Cerebellar cortex (tissue), 1 donor: ENCODE measurements around the gene NBPF4.
A peak's percentile ranks its signal among the peaks of the same experiment; 100 is the strongest.
"Not testable (repeated sequence)": the region's sequence is repeated elsewhere in the genome, so short reads cannot be mapped to it uniquely, and the experiment has no call there.

Experiments
- DNase-seq: peaks from one replicate; pipeline ENCODE4 v3.0.0-alpha.2; 2015; ENCODE audit warnings: low spot score

The NBPF4 gene, protein sequence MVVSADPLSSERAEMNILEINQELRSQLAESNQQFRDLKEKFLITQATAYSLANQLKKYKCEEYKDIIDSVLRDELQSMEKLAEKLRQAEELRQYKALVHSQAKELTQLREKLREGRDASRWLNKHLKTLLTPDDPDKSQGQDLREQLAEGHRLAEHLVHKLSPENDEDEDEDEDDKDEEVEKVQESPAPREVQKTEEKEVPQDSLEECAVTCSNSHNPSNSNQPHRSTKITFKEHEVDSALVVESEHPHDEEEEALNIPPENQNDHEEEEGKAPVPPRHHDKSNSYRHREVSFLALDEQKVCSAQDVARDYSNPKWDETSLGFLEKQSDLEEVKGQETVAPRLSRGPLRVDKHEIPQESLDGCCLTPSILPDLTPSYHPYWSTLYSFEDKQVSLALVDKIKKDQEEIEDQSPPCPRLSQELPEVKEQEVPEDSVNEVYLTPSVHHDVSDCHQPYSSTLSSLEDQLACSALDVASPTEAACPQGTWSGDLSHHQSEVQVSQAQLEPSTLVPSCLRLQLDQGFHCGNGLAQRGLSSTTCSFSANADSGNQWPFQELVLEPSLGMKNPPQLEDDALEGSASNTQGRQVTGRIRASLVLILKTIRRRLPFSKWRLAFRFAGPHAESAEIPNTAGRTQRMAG

DNA sequence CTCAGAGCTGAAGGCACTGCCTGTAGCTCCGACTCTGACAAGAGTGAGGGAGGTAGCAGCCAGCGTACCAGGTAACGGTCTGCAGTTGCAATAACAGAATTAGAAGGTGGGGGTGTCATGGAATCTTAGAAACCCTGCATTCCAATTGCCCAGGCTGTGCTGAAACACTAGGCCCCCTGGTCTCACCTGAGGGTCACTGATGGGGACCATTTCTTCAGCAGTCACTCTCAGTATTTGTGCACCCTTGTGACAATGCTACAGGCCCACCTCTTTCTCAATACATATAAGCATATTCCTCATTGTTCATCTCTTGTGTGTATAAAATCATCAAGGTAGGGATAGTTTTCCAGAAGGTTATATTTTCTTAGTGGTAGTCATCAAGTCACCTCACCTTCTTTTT, at the start of gene NBPF4:
NBPF4 (minus strand) TSS at position 101 of the 400 bp plus-strand sequence. CDS start 315 bp downstream, outside the sequence.
- DNase-seq = not testable (repeated sequence)

DNA sequence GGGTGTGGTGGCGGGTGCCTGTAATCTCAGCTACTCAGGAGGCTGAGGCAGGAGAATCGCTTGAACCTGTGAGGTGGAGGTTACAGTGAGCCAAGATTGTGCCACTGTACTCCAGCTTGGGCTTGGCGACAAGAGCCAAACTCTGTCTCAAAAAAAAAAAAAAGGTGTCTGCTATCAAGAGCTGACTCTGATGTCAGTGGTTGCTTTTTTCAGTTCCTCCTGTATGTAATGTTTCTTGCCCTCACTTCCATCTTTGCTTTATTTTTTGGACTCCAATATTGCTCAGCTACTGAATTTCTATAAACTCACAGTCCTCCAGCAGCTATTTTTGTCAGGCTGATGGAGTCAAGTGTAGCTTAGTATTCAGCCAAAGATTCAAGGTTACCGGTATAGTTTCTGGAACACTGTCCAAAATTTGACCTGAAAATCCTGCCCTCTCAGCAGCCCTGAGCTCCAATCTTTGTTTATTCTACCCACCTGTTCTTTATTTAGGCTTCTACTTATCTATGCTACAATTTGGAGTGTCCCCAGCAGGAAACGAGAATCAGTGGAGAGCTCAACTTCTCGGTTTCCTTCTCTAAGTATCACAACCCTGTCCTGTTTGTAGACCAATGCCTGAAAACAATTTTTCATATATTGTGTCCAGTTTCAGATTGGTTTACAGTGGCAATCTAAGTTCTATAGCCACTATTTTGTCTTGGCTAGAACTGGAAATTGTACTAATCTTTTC, 38.8 kb upstream of the NBPF4 start:
- DNase-seq = not testable (repeated sequence)

DNA sequence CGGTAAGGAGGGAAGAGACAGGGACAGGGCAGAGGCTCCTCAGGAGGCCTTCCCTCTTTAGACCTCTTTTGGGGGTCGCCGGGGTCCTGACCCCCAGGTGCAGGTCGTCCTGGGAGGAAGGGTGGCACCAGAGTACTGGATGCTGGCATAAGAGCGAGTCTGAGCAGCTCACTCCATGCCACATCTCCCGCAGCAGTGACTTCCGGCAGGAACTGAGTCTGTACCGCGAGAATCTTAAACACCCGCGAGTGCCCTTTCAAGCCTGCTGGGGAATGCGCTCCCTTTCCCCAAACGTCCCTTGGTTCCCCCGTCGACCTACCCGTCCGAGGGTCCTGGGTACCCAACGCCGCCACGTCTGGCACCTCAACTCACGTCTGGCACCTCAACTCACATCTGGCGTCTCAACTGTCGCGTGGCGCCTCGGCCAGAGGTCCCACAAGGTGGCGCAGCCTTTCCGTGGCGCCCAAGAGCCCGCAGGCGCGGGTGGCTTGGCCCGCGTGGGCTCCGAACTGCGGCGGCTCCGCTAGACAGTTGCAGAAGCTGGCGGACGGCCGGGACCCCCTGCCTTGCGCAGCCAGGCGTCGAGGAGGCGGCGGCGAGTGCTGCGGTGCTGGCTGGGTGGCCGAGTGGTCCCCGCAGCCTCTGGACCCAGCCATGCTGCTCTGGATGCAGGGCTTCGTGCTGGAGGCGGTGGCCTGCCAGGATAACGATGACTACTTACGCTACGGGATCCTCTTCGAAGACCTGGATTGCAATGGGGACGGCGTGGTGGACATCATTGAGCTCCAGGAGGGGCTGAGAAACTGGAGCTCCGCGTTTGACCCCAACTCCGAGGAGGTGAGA, 28.8 kb upstream of the NBPF4 start:
- DNase-seq = not testable (repeated sequence)

DNA sequence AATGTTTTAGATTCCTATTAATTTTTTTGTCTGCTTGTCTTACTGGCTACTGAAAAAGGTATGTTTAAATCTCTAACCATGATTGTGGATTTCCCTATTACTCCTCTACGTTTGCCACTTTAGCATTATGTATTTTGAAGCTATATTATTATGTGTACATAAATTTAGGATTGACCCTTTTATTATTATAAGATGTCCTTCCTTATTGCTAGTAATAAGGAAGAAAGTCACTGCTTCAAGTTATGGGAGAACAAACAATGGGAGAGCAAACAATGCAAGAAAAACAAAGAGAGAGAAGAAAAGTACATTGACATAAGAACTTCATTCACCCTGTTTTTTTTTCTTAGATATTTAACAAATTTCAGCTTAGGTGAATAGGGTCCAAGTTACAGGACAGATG, 23.2 kb upstream of the NBPF4 start:
- DNase-seq = not testable (repeated sequence)

DNA sequence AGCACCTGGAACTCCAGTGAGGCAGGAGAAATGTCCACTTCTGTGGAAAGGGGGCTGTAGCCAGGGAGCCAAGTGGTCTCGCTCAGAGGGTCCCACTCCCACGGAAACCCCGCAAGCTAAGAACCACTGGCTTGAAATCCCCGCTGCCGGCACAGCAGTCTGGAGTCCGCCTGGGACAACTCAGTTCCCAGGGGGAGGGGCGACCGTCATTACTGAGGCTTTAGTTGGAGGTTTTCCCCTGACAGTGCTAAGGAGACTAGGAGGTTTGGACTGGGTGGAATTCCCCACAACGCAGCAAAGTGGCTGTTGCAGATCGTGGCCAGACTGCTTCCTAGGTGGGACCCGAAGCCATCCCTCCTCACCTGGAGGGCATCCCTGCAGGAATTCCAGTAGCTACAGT, 18.1 kb upstream of the NBPF4 start:
- not testable (repeated sequence) for DNase-seq

DNA sequence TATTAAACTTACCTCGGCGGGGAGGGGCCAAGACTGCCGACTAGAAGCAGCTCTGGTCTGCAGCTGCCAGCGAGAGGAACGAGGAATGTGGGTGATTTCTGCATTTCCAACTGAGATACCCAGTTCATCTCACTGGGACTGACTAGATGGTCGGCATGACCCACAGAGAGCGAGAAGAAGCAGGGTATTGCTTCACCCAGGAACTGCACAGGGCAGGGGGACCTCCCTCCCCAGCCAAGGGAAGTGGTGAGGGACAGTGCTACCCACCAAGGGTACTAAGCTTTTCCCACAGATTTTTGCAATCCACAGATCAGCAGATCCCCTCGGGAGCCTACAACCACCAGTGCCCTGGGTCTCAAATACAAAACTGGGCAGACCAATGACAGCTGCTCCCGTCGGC, 17.6 kb upstream of the NBPF4 start:
- not testable (repeated sequence) for DNase-seq

DNA sequence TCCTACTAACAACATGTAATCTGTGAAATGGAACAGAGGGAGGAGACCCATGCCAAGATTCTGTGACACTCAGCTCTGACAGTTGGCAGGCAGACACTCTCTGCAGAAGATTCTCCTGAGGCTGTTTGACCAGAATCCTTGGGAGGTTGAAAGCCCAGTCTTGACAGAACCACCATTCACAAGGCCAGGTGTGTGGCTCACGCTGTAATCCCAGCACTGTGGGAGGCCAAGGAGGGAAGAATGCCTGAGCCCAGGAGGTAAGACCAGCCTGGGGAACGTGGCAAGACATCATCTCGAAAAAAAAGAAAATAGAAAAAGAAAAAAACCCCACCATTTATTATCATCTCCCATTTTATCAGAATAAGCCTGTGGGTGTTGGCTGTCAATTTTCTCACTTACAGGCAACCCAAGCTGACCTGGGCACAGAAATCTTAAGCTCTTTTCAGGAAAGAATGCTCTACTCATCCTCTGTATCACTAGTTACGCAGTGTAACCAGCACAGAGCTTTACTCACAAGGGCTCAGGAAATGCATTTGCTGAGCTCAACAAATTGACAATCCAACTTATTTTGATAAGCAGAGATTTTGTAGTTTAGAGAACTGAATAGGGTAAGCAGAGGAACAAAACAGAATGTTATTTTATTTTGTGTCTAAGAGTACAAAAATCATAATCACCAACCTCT, 16.8 kb upstream of the NBPF4 start:
- not testable (repeated sequence) for DNase-seq

DNA sequence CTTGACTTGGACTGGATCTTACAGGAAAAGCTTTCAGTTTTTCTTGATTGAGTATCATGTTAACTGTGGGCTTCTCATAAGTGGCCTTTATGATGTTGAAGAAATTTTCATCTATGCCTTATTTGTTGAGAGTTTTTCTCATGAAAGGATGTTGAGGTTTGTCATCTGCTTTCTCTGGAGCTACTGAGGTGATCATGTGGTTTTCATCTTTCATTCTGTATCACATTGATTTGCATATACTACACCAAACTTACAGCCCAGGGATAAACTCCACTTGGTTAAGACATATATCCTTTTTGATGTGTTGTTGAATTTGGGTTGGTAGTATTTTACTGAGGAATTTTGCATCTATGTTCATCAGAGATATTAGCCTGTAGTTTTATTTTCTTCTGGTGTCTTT, 11.6 kb upstream of the NBPF4 start:
- not testable (repeated sequence) for DNase-seq

DNA sequence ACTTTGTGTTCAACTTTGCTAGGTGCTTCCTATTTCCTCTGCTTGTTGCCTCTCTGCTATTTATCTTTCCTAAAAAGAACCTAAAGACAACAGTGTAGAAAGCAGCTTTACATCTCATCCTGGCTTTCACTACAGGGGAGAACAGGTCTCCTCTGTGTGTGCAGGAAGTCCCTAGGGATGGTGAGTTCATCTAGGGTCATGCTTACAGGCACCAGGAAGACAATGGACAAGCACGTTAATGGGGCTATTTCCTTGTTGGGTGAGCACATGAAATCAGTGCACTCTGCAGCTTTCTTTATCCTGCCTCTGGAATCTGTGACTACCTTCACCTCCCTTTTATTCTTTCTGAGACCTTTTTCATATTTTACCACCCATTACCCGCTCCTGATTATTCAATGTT, 4.5 kb downstream of the NBPF4 start:
- not testable (repeated sequence) for DNase-seq

DNA sequence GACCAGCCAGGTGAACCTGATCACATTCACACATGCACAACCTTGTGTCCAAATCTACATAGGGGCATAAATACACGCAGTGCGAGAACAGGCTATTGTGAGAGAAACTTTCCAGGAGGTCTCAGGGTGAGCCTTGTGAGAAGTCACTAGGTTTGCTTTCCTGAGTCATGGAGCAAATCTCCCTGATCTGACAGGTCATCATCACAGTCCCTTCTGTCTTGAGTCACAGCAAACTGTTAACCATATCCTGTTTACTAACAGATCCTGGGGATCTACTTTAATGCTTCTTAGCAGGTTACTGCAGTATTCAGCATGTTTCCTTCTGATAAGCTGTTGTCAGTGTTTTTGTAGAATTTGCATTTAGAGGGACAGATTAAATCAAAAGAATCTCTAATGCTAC, 8.6 kb downstream of the NBPF4 start:
- DNase-seq = not testable (repeated sequence)

DNA sequence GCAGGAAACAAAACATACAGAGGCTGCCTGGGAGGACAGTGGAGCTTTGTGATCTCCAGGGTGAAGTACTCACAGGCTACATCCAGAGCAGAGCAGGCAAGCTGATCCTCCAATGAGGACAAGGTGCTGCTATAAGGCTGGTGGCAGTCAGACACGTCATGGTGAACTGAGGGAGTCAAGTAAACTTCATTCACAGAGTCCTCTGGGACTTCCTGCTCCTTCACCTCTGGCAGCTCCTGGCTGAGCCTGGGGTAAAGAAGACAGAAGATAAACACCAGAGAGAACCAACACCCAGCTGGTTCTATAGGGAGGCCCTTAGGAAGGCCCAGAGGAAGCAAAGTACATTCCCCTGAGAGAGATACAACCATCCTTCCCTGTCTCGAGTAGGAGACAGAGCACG, 11.7 kb downstream of the NBPF4 start:
- not testable (repeated sequence) for DNase-seq

DNA sequence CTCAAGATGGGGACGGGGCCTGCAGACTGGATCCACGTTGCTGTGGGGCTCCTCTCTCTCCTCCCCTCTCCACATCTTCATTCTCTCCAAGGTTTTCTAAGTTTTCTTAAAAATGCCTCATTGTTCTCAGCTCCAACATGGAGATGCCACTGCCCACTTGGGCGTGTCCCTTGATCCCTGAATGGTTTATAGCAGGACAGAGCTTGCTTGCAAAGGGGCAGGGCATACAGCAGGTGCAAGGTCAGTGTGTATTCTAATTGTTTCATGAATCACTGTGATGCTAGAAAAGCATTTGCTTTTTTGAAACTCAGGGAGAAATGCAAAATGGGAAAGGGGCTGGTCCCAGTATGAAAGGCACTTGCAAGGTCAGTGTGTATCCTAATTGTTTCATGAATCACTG, 13.9 kb downstream of the NBPF4 start:
- not testable (repeated sequence) for DNase-seq

DNA sequence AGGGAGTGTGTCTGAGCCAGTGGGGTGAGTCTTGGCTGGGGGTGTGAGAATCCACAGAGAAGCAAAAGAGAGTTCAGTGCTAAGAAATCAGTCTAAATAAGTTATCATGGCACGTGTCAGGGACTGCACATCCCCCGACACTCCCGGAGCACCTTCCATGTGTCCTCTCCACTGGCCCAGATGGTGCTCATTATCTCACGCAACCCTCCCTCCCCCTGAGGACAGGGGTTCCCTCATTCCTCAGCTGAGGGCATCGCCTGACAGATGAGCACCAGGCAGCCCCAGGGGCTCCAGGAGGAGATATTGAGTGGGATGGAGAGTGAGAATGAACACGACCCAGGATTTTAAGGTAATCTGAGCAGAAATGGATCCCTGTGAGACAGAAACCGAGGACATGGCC, 16.1 kb downstream of the NBPF4 start:
- not testable (repeated sequence) for DNase-seq

DNA sequence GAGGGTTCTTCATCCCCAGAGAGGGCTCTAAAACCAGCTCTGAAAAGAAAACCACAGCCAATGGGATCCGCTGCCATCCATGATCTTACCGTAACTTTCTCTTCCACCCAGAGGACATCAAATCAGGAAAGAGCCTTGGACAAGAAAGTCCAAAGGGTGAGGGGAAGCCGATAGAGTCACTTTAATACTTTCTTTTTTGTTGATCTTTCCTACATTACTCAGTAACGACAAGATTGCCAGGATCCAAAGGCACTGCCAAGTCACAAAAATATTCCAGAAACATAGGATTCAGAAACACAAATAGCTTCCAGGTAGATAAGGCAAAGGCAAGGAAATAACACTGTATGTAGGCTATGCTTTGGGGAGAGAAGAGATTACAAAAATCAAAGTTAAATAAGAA, 17.0 kb downstream of the NBPF4 start:
- not testable (repeated sequence) for DNase-seq

DNA sequence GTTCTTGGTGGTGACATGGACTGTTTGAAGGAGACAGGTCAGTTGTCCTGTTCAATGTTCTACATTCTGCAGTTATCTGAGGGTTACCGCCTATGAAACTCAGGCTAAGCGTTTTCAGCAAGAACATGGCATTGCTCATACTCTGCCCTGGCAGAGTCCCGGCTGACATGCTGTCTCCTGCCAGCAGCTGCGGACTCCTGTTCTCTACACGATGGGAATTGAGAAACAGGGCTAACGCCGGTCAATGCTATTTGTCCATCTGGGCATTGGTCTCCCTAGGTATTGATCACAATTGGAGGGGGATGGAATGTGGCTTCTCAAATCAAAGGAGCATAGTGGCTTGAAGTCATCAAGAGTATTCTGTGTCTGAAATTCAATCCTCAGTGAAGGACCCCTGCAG, 20.6 kb downstream of the NBPF4 start:
- DNase-seq = not testable (repeated sequence)

DNA sequence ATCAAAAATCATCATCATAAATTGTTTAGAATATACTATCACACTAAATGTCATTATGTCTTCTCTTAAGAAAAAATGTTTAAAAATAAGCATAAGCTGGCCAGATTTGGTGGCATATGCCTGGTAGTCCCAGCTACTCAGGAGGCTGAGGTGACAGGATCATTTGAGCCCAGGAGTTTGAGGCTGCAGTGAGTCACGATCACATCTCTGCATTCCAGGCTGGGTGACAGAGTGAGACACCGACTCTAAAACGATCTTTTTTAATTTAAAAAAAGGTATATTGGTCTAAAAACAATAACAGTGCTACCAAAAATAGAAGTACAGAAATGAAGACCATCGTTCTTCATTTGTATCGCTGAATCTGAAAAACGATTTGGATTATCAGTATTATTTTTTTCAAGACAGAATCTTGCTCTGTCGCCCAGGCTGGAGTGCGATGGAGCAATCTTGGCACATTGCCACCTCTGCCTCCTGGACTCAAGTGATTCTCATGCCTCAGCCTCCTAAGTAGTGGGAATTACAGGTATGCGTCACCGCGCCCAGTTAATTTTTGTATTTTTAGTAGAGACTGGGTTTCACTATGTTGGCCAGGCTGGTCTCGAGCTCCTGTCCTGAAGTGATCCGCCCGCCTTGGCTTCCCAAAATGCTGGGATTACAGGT, 26.2 kb downstream of the NBPF4 start:
- DNase-seq = not testable (repeated sequence)

DNA sequence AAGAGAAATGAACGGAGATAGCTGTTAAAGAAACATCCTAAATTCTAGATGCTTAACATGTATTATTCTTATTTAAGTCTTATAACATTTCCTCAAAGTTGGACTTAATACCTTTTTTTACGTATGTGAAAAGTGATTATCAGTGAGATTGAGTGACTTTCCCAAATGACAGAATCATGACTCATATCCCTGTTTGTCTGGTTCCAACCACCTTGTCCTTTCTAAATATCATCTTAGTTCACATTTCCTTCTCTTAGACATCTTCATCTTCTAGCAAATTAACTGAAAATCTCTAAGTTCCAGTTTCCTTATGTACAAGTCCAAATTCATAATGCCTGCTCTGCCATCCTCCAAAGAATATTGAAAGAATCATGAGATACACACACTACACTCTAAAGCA, 26.9 kb downstream of the NBPF4 start:
- DNase-seq = not testable (repeated sequence)

DNA sequence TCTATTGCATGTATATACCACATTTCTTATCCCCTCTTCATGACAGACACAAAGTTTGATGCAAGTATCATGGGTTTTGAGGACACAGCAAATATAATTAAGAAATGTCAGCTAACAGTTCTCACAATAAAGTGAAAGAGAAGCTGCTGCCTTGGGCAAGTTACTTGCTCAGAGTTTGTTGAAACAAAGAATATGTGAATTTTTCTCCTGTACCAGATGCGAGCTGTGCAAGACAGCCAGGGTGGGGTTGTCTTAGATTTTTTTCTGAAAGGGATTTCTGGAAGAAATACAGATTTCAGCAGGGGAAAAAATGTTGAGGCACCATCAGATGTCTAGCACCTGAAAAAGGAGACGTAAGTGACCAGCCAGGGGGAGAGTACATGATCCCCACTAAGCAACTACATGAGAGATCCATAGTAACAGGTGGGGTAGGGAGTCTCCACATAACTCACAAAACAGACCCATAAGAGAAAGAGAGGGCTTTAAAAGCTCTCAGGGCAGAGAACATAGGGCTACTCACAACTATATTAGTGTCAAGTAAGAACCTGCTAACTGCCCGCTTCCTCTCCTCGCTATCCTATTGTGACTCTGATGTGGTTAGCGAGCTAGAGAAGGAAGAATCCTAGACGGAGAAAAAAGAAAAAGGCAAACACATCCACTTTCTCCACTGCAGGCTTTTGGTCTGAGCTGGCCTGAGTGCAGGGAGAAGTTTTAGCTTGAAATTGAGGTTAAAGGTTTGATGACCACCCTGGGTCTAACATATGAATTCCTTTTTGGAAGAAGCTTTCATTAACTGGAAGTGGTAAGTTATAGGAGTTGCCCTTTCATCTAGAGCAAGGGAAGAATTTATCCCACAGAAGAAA, 27.6 kb downstream of the NBPF4 start:
- DNase-seq = not testable (repeated sequence)

DNA sequence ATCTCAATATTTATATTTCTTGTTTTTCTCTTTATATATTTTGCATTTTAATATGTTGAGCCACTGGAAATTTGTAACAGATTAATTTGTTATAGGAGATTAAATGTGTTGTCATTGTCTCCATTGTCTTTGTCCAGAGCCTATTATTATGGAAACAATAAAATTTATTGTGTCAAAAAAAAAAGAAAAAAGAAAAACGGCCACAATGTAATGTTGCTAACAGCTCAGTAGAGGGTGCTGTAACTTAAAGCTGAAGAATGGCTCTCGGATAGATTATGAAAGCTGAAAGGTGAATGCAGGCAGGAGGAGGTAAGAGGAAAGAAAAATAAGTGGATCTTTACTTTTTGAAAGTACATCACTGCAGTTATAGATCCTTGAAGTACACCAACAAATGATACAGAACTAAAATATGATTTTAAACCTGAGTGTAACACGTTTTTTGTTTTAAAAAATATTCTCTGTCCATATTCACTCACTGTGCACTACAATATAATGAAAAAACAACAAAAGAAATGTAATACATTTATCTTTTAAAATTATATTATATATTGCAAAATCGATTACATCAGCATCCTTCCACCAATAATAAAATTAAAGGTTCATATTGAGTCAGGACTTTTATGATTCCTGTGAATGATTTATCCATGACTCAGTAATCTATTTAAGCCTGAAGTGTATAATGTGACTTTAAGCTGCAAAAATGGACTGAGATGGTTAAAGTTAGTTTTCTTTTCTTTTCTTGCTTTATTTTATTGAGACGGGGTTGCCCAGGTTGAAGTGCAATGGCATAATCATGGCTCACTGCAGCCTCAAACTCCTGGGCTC, 29.0 kb downstream of the NBPF4 start:
- peak; percentile 7 for DNase-seq
